GM21447 (cell line): ENCODE data around the gene GOLIM4.
A peak's percentile ranks its signal among the peaks of the same experiment; 100 is the strongest.
"Not testable (repeated sequence)": the region's sequence is repeated elsewhere in the genome, so short reads cannot be mapped to it uniquely, and the experiment has no call there.

Source experiments
- ATAC-seq: cut with Tn5 transposase; IDR thresholded peaks from one replicate; pipeline ENCODE4 v1.9.1; 2021; ENCODE audit not compliant: unreplicated experiment

GOLIM4 gene

DNA sequence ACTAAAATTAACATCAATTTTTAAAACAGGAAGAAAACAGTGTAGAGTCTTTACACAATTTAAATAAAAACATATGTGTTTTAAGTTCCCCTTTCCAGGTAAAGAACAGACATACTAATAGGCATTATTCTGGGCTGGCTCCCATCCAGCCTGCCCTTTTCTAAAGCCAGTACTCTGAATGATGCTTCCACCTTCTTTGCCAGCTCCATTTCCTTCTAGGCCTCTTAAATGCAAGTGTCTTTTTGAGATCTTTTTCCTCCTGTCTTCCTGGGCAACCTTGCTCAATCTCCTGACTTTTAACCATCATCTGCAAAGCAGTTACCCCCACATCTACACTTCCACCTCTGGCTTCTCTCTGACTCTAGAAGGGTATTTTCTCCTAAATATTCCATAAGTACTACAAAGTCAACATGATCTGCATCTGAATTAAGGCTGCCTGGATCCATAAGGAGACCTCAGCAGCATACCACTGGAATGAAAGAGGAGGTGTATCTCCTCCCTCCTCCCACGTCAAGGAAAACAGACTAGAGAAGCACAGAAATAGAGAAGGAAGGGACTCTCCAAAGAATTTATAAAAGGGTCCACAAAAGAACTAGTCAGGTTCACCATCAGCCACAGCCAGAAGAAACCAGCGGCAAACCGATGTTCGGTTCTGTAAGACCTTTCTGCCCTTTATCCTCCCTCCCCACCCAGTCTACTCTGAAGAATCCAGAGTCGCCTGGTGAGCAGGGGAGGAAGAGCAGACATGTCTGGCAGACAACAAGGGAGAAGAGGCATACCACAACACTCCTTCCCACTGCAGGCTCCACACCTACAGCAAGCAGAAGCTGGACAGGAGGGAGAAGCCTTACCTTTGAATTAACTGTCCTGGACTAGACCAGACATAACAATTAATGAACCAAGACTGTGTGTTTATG lies 47.1 kb downstream of the GOLIM4 start:
- no peak for ATAC-seq

DNA sequence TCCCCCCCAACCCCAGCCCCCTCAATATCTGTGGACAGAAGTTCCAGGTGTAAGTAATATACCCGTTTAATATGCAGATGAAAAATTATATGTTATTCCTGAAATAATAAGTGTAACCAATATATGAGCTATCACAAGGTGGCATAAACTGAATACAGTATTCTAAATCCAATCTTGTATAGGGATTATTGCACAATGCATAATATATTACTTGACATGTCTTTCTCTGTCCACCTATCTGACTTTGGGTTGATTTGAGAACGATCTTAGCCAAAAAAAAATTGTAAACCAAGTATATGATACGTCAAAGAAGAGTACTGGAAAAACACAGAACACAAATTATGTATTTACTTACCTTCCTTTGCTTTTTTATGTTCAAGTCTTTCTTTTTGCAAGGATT lies 47.8 kb downstream of the GOLIM4 start:
- ATAC-seq: no peak

DNA sequence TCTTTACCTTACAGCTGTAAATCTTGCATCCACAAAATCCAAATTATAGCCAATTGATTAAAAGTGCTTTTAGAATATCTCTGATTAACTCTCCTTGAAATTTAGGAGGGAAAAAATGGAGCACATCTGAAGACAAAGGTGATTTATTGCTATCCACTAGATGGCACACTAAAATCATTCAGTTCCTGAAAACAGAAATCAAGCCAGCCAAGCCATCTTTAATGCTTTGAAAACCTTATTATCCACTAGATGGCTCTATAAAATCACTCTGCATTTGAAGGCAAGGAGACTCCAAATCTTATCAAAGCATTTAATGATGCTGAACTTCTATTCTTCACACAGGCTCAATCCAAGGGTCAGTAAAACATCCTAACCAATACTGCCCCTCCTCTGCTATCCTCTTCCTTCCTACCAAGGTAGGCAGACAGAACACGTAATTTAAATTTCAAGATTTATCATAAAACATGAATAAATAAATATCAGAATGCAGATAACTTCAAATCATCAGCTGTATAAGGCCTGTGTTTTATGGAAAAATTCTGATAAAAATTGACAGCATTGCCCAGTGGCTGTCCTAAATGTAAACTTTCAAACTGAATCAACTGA lies 48.4 kb downstream of the GOLIM4 start:
- peak; percentile 80 for ATAC-seq

DNA sequence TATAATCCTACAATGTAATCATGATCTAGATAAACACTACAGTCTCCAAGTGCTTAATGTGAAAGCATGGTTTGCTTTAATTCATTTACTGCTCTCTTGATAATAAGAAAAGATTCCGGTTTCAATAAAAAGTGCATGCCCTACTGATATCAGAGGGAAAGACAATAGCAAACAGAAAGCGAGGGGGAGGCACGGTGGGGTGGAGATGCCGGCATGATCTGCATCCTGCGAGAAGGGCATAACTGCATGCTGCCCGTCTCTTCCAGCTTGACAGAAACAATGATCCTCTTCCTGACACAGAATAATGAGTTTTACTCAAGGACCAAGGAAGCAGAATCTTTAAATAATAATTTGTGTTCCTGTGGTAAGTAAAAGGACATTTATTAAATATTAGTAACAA lies 51.7 kb downstream of the GOLIM4 start:
- no peak for ATAC-seq

DNA sequence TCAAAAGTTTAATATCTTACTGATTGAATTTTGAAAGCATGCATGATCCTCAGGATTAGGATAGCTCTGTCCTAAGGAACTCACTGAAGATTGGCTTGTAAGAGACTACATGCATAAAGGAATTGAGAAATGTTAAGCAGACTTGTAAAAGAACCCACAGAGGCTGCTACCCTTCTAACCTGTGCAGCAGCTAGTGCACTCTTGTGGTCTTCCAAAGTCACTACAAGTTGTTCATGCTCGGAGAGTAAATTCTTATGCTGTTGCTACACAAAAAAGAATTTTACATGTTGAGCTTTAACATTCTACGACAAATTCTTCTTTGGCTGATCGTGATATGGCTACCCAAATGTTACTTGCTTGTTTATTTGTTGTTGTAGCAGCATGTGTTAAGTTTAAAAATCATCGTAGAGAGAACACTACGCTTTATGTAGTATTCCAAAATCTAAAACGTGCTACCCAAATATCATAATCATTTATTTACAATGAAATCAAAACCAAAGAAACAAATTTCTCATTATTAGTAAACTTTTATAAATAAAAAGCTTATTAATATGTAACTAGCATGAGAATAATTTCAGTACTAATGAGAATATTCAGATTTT lies 55.0 kb downstream of the GOLIM4 start:
- ATAC-seq: peak; percentile 80

DNA sequence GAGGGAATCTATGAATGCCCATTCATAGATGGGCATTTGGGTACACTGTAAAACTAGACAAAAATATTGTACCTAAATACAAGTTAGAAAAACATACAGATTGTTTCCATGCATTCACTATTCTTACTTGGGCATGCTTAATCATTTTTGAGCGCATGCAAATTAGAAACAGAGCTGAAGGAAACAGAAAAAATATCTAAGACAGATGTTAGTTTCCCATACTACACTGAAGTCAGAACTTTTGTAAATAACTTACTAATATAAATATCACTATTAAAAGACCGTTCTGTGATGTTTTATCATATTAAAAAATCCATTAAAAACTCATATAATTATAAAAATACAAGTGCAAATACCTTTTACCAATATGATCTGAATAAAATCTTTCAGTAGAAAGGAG lies 58.7 kb downstream of the GOLIM4 start:
- ATAC-seq: no peak

DNA sequence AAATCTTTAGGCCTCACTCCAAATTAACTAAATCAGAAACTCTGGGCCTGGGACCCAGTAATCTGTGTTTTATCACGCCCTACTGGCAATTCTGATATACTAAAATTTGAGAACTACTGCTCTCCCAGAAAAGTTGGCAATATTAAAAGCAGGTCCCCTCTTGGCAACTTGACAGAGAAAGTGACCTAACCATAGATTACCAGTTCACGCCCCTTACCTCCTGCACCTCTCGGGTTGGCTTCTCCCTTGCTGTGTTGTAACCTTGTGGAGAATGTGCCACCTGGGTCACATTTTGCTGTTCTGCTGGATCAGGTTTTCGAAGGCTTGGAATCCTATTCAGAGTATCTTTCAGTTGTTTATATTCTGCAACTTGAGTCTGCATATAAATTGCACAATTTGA lies 59.1 kb downstream of the GOLIM4 start:
- ATAC-seq: no peak

DNA sequence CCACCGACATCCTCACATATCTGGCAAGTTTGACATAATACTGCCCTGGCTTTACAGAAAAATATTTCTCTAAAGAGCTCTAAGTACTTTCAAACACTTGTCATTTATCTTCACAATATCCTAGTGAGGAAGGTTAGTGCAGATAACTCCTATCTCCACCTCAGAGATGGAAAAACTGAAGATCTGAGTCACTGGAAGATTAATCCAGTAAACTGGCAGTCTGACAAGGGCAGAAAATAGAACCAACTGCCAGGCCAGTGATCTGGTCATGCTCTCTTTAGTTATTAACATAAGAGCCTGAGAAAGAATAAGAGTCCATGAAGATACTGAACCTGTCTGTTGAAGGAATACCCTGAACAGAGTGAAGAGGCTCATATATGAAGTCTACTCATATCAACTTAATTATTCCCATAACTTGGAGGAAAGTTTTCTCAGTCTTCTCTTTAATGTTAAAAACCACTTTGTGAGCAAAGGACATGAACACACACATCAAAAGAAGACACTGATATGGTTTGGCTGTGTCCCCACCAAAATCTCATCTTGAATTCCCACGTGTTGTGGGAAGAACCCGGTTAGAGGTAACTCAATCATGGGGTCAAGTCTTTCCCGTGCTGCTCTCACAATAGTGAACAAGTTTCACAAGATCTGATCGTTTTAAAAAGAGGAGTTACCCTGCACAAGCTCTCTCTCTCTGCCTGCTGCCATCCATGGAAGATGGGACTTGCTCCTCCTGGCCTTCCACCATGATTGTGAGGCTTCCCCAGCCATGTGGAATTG lies 61.4 kb downstream of the GOLIM4 start:
- no peak for ATAC-seq

DNA sequence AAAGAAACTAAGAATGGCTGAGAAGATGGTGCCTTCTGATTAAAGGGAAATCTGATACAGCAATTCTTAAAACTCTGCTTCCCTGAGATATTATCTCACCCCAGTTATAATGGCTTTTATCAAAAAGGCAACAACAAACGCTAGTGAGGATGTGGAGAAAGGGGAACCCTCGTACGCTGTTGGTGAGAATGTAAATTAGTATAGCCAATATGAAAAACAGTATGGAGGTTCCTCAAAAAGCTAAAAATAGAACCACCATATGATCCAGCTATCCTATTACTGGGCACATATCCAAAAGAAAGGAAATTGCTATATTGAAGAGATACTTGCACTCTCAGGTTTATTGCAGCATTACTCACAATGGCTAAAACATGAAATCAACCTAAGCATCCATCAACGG lies 65.1 kb downstream of the GOLIM4 start:
- ATAC-seq: no peak

DNA sequence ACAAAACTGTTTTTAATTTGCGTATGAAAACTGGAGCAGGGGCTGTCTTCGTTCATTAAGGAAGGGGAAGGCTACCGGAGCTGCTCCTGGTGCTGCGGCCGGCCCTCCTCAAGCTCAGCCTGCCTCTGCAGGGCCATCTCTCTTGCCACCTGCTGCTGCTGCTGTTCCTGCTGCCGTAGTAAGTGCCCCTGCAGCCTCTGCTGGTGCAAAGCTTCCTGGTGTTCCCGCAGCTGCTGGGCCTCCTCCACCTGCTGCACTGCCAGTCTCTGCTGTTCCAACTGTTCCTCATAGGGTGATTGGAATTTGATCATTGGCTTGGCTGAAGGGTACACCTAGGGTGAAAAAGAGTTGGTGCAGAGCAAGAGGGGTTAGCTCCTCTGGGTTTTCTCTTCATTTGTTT lies 66.0 kb downstream of the GOLIM4 start:
- ATAC-seq: no peak

DNA sequence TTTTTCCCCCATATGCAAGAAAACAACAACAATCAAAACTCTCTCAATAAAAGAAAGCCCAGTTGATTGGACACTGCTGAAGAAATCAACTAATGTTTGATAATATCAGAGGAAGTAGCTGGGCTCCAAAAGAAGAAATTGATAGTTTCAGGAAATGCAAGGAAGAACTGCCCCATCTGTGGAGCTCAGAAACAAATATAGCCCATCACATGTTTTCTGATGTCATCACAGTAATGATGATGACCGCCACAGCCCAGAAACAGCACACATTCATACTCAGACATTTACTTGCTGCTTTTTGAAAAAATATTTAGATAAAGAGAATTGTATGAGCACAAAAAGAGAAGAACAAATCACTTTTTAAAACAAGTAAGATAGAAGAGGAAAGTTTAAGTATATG lies 67.6 kb downstream of the GOLIM4 start:
- ATAC-seq: no peak

DNA sequence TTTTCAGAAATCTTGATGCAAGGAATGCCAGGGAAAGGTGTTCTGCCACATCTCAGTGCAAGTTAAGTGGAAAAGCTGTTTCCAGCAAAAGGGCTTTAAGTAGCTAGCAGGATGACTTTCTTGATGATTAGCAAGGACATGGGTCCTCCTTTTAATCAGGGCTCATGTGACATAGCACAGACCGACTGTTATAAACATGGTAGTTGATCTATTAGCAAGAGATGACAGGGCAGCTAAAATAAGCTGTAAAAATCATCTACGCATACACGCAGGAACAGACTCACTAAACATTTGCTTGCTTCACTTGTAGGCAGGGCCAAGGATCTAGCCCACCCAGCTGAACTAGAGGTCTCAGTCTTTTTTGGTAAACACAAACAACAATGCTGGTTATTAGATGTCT lies 69.0 kb downstream of the GOLIM4 start:
- ATAC-seq: no peak

DNA sequence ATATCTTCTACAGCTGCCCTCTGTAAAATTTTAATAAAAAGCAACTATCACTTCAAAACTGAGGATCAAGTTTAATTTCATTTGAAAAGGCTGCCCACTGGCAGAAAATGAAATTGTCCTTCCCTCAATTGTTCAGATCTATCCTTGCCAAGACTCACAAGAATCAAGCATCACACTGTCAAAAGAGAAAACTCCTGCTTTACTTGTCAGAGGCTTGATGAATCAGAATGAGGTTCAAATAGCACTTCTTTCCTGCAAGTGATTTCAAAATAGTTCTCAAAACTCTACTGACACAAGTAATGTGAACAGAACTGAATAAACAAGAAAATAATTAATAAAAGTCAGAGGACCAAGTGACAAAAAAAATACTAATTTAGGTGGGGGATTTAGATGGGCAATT lies 70.6 kb downstream of the GOLIM4 start:
- no peak for ATAC-seq

DNA sequence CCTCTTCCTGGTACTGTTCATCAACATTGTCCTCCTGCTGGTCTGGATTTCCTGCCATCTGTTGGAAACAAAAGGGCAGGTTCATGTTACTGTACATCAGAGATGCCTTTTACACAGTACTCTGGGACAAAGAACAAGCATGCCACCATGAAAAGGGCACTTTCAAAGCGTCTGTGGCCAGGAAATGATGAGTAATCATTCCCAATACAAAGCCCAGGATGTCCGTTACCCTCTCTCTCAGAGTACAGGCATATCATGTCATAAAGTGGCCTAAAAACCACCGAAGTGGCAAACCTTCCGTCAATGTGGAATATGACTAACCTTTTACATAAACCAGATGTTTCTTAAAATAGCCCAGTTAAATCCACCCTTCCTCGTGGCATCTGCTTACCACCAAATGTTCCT lies 71.2 kb downstream of the GOLIM4 start:
- peak; percentile 65 for ATAC-seq

DNA sequence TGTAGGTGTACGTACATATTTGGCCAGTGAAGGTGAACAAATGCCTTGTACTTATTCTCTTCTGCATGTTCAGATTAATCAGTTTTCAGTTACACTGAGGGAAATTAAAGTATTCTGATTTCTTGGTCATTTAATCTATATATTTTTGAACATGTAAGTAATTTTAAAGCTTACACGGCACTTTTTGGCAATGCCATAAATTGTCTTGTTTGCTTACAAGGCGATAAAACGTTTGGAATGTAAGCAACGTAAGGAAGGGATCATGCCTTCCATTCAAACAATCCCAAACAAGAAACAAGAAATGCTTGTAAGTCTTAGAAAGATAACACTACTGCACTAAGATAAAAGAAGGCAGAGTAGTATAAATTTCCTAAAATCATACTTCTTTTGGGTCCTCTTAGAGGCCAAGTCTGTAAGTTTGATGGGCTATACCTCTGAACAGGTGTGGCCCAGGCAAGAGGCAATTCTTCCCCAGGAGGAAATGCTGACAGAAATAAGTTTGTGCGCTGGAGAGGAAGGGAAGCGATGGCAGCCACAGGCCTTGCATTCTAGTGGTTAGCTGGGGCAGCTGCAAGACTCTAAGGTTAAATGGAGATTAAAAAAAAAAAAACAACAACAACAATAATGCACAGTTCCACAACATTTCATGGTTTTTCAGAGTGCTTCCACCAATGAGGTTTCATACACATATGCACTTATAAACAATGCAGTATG lies 73.8 kb downstream of the GOLIM4 start:
- ATAC-seq: no peak

DNA sequence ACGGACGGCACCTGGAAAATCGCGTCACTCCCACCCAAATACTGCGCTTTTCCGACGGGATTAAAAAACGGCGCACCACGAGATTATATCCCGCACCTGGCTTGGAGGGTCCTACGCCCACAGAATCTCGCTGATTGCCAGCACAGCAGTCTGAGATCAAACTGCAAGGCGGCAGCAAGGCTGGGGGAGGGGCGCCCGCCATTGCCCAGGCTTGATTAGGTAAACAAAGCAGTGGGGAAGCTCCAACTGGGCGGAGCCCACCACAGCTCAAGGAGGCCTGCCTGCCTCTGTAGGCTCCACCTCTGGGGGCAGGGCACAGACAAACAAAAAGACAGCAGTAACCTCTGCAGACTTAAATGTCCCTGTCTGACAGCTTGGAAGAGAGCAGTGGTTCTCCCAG lies 84.4 kb downstream of the GOLIM4 start:
- not testable (repeated sequence) for ATAC-seq

DNA sequence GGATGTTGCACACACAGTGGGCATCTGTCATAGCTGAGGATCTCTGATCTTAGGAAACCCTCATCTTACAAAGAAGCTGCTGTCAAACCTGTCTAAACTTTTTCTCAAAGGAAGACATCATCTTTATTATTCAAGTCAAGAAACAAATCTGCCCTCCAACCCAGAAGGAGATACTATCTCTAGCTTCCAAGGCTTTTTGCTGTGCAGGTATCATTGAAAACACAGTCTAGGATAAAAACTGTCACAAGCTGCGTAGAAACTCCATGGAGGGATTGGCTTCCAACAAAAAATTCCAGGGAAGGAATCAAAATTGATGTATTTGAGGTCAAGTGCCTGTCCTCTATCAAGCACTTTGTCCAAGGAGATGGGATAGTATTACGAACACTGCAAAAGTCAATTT lies 89.1 kb downstream of the GOLIM4 start:
- no peak for ATAC-seq

DNA sequence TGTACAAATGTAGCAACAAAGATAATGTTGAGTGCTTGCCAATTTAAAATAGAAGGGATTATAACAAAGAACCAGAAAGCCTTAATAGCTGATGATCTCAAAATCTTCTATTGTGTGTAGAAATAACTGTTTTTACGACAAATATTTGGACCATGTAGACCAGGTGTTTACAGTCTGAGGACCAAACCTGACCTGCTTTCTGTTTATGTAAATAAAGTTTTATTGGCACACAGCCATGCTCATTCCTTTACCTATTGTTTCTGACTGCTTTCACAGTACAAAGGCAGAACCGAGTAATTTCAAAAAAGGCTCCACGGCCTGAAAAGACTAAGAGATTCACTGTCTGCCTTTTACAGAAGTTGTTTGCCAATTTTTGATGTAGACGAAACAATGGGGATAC lies 91.8 kb downstream of the GOLIM4 start:
- ATAC-seq: no peak

DNA sequence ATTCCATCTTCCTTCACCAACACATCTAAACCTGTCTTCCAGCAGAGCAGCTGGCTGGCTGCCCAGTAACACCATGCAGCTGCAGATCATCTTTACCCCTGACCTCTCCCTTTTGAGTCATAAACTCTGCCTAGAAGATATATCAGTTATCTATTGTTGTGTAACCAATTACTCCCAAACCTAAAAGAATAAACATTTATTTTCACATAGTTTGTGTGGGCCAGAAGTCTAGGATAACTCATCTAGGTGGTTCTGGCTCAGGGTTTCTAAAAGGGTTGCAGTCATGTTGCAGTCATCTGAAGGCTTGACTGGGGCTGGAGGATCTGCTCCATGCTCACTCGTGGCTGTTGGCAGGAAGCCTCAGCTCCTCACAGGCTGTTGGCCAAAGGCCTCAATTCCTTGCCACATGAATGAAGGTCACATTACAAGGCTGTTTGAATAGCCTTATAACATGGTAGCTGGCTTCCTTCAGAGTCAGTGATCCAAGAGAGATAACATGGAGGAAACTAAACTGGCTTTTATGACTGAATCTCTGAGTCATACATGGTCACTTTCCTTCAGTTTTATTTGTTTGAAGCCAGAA lies 92.8 kb downstream of the GOLIM4 start:
- ATAC-seq: no peak

DNA sequence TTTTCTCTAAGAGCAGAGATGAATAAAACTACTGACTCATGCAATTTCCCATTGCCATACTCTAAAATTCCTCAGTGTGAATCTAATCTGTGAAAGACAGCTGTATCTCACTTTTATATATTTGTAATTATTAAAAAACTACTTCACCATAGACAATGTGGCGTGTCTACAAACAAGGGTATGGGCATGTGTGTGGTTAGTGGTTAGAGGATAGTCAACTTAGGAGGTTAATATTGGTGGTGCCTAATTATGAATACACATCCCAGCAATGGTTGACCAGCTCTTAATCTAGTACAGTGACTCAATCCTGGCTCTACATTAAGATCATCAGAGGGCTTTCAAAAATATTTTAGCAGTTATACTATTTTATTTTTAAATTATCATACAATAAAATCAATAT lies 94.5 kb downstream of the GOLIM4 start:
- ATAC-seq: no peak
